ENCODE data around the gene ACTN1.

ACTN1 gene

DNA sequence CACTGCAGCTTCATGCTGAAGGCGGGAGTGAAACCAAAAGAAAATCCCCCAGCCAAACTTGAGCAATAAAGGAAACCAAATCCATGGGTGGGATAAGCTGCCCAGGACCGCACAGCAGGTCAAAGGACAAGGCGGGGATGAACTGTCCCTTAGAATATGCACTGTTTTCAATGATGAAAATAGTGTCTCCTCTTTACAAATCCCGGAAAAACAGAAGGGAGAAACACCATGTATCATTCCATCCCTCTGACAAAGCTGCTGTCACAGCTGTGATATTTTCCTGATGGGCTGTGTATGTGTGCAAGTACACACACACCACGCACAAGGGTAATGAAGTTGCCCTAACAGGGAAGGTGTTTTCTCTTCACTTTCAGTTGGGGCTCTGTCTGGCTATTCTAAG lies 70.3 kb downstream of the ACTN1 start:
- H3K4me3 ChIP-seq (ENCODE audit: insufficient read length, low read depth) = no peak overlapping the region
- H3K9me3 ChIP-seq (ENCODE audit: insufficient read depth, low read length) = no peaks in the 10 kb centered on the region
- no peak for DNase-seq (ENCODE audit: low read depth, low spot score)
- H3K27me3 ChIP-seq (ENCODE audit: insufficient read depth, insufficient read length) = no peaks in the 10 kb centered on the region
- no peak overlapping the region for H3K9ac ChIP-seq (ENCODE audit: insufficient read length, low read depth)
- no peaks in the 10 kb centered on the region for H3K4me1 ChIP-seq (ENCODE audit: insufficient read depth, insufficient read length)
- H3K36me3 ChIP-seq (ENCODE audit: insufficient read depth, insufficient read length, low read length) = peaks cover 93% of the 10 kb centered on the region
- no peak for TF ChIP-seq YY1 (IDR thresholded peaks at IDR 0.05; ENCODE audit: insufficient read depth, insufficient read length)
- TF ChIP-seq ZNF274 (IDR thresholded peaks at IDR 0.05; ENCODE audit: low read depth, low read length) = no peak
- no peak for TF ChIP-seq SUZ12 (IDR thresholded peaks at IDR 0.05; ENCODE audit: extremely low read depth, insufficient read depth, insufficient read length)

DNA sequence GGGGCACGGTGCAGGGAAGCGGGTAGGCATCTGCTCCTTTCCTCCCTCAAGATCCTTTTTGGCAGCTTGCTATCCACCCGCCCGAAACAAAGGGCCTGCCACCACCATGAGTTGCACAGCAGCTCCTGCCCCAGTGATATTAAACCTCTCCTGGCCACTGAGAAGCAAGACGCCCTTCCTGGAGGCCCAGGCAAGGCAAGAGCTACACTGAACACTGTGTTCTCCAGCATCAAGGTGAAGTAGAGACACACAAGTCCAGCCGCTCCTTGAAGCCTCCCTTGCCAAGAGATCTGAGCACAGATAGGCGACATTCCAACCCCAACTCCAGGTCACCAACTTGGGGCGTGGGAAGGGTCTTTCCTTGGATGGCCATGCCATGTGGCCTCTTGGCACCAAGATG lies 70.9 kb downstream of the ACTN1 start:
- no peak overlapping the region for H3K9ac ChIP-seq (ENCODE audit: insufficient read length, low read depth)
- H3K4me1 ChIP-seq (ENCODE audit: insufficient read depth, insufficient read length) = no peaks in the 10 kb centered on the region
- no peak for DNase-seq (ENCODE audit: low read depth, low spot score)

DNA sequence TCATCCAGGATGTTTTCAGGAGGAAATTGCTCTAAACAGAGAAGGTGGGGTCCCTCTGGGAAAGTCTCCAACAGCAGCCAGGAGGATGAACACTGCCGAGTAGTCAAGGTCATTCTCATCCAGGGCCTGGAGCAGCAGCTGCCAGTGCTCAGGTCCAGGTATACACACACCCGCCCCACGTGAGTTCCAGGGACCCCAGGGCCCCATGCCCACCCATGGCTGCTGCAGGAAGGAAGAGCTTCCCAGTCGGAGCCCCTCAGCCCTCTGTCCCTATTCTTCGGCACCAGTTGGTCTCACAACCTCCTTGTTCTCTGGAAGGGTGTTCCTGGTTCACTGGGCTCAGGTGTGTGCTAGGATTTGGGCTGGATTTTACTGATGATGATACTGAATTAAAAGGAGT lies 72.7 kb downstream of the ACTN1 start:
- DNase-seq (ENCODE audit: low read depth, low spot score) = no peak
- no peaks in the 10 kb centered on the region for H3K4me1 ChIP-seq (ENCODE audit: insufficient read depth, insufficient read length)
- H3K27me3 ChIP-seq (ENCODE audit: insufficient read depth, insufficient read length) = no peaks in the 10 kb centered on the region
- no peak overlapping the region for H3K9ac ChIP-seq (ENCODE audit: insufficient read length, low read depth)
- TF ChIP-seq ZNF274 (IDR thresholded peaks at IDR 0.05; ENCODE audit: low read depth, low read length) (no peak), SUZ12 (IDR thresholded peaks at IDR 0.05; ENCODE audit: extremely low read depth, insufficient read depth, insufficient read length) (no peak), YY1 (IDR thresholded peaks at IDR 0.05; ENCODE audit: insufficient read depth, insufficient read length) (no peak)
- H3K4me3 ChIP-seq (ENCODE audit: insufficient read length, low read depth) = no peak overlapping the region
- peaks cover 93% of the 10 kb centered on the region for H3K36me3 ChIP-seq (ENCODE audit: insufficient read depth, insufficient read length, low read length)
- no peaks in the 10 kb centered on the region for H3K9me3 ChIP-seq (ENCODE audit: insufficient read depth, low read length)

More for the DNA sequence above, 70.9 kb downstream of the ACTN1 start:
- TF ChIP-seq SUZ12 (IDR thresholded peaks at IDR 0.05; ENCODE audit: extremely low read depth, insufficient read depth, insufficient read length) (no peak), YY1 (IDR thresholded peaks at IDR 0.05; ENCODE audit: insufficient read depth, insufficient read length) (no peak), ZNF274 (IDR thresholded peaks at IDR 0.05; ENCODE audit: low read depth, low read length) (no peak)
- no peaks in the 10 kb centered on the region for H3K9me3 ChIP-seq (ENCODE audit: insufficient read depth, low read length)
- peaks cover 93% of the 10 kb centered on the region for H3K36me3 ChIP-seq (ENCODE audit: insufficient read depth, insufficient read length, low read length)
- no peak overlapping the region for H3K4me3 ChIP-seq (ENCODE audit: insufficient read length, low read depth)
- H3K27me3 ChIP-seq (ENCODE audit: insufficient read depth, insufficient read length) = no peaks in the 10 kb centered on the region

DNA sequence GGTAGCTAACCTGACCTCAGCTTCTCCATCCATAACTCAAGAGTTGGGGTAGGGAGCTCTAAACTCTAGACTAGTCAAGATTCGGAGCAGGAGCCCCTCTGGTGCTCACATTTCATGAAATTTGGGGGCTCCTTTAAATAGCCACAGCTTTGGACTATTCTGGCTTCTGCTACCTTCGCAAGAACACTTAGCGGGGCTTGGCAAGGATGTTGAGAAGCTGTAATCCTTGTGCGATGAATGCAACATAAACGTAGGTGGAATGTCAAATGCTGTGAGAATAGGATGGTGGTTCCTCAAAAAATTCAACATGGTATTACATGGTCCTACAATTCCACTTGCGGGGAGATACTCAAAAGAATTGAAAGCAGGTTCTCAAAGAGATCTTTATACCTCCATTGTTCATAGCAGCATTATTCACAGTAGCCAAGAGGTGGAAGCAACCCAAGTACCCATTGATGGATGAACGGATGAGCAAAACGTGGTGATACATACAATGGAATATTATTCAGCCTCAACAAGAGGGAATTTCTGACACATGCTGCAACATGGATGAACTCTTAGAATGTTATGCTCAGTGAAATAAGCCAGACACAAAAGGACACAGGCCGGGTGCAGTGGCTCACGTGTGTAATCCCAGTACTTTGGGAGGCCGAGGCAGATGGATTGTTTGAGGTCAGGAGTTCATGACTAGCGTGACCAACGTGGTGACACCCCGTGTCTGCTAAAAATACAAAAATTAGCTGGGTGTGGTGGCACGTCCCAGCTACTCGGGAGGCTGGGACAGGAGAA lies 73.8 kb downstream of the ACTN1 start:
- Histone ChIP-seq H3K27me3 (ENCODE audit: insufficient read depth, insufficient read length) (no peaks in the 10 kb centered on the region), H3K4me3 (ENCODE audit: insufficient read length, low read depth) (no peak overlapping the region), H3K36me3 (ENCODE audit: insufficient read depth, insufficient read length, low read length) (peaks cover 90% of the 10 kb centered on the region), H3K4me1 (ENCODE audit: insufficient read depth, insufficient read length) (peaks cover 2% of the 10 kb centered on the region), H3K9me3 (ENCODE audit: insufficient read depth, low read length) (no peaks in the 10 kb centered on the region), H3K9ac (ENCODE audit: insufficient read length, low read depth) (no peak overlapping the region)
- no peak for DNase-seq (ENCODE audit: low read depth, low spot score)
- TF ChIP-seq SUZ12 (IDR thresholded peaks at IDR 0.05; ENCODE audit: extremely low read depth, insufficient read depth, insufficient read length) (no peak), ZNF274 (IDR thresholded peaks at IDR 0.05; ENCODE audit: low read depth, low read length) (no peak), YY1 (IDR thresholded peaks at IDR 0.05; ENCODE audit: insufficient read depth, insufficient read length) (no peak)

DNA sequence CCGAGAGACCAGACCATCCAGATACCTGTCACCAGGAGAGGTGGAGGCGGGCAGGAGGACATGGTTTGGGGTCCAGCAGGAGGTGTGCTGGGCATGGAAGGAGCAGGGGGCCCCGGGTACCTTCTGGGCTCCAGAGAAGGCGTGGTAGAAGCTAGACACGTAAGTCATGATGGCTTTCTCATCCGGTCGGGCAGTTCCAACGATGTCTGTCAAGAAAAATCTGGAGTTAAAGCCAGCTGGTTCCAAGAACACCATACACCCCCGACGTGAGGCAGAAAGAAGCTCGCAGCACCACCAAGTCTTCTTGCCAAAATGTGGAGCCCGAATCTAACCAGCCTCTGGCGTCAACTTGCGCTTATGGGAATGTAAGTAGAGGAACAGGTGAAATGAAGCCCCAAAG lies 76.7 kb downstream of the ACTN1 start:
- Histone ChIP-seq H3K27me3 (ENCODE audit: insufficient read depth, insufficient read length) (no peaks in the 10 kb centered on the region), H3K4me1 (ENCODE audit: insufficient read depth, insufficient read length) (peaks cover 2% of the 10 kb centered on the region), H3K4me3 (ENCODE audit: insufficient read length, low read depth) (no peak overlapping the region), H3K9ac (ENCODE audit: insufficient read length, low read depth) (no peak overlapping the region), H3K36me3 (ENCODE audit: insufficient read depth, insufficient read length, low read length) (peaks cover 90% of the 10 kb centered on the region), H3K9me3 (ENCODE audit: insufficient read depth, low read length) (no peaks in the 10 kb centered on the region)
- no peak for DNase-seq (ENCODE audit: low read depth, low spot score)
- TF ChIP-seq ZNF274 (IDR thresholded peaks at IDR 0.05; ENCODE audit: low read depth, low read length) = no peak
- no peak for TF ChIP-seq SUZ12 (IDR thresholded peaks at IDR 0.05; ENCODE audit: extremely low read depth, insufficient read depth, insufficient read length)

DNA sequence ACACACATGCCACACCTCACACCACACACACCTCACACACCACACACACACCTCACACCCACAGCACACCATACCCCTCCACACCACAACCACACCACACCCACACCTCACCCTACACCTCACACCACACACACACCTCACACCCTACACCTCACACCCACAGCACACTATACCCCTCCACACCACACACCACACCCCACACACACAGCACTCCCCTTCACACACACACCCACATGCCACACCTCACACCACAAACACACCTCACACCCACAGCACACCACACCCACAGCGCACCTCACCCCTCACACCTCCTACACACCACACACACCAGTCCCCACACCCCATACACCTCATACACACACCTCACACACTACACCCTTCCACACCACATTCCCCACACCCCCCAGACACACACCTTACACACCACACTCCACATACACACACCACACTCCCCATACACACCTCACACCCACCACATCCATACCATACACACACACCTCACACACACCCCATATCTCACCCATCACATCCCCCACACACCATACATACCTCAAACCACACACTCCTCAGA lies 80.0 kb downstream of the ACTN1 start:
- no peak overlapping the region for H3K4me3 ChIP-seq (ENCODE audit: insufficient read length, low read depth)
- no peaks in the 10 kb centered on the region for H3K9me3 ChIP-seq (ENCODE audit: insufficient read depth, low read length)
- peaks cover 2% of the 10 kb centered on the region for H3K4me1 ChIP-seq (ENCODE audit: insufficient read depth, insufficient read length)
- H3K27me3 ChIP-seq (ENCODE audit: insufficient read depth, insufficient read length) = no peaks in the 10 kb centered on the region
- no peak for TF ChIP-seq SUZ12 (IDR thresholded peaks at IDR 0.05; ENCODE audit: extremely low read depth, insufficient read depth, insufficient read length)
- TF ChIP-seq YY1 (IDR thresholded peaks at IDR 0.05; ENCODE audit: insufficient read depth, insufficient read length) = no peak
- no peak for TF ChIP-seq ZNF274 (IDR thresholded peaks at IDR 0.05; ENCODE audit: low read depth, low read length)
- no peak for DNase-seq (ENCODE audit: low read depth, low spot score)
- H3K9ac ChIP-seq (ENCODE audit: insufficient read length, low read depth) = no peak overlapping the region
- peaks cover 94% of the 10 kb centered on the region for H3K36me3 ChIP-seq (ENCODE audit: insufficient read depth, insufficient read length, low read length)

DNA sequence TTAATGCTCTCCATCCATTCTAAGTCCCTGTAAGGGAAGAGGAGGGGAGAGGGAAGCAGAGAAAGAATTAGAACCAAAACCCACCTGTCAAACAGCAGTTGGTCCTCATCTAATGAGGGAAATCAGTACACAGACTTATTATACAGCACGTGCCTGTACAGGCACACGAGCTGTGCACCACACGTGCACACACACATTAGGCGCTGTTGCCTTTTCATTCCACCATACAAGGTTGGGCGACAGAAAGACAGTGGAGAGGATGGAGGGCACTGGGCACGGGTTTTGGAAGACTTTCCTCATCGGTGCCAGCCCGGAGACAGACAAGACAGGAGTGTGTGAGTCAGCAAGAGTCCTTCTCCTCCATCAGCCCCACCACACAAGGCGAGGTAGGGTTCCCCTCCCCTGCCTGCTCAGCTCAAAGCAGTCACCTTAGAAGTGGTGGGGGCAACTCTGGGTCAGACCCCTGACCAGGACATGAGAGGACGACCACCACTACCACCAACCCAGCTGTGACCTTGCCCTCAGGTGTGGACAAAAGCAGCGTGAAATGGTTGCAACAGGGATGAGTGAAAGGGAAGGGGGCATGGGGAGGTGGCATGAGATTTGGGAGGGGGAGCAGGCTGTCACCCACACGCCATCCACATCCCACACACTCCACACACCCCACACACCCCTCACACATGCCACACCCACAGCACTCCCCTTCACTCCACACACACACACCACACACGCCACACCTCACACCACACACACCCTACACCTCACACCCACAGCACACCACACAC lies 80.7 kb downstream of the ACTN1 start:
- H3K27me3 ChIP-seq (ENCODE audit: insufficient read depth, insufficient read length) = no peaks in the 10 kb centered on the region
- H3K36me3 ChIP-seq (ENCODE audit: insufficient read depth, insufficient read length, low read length) = peaks cover 94% of the 10 kb centered on the region
- H3K4me1 ChIP-seq (ENCODE audit: insufficient read depth, insufficient read length) = peaks cover 2% of the 10 kb centered on the region
- H3K9ac ChIP-seq (ENCODE audit: insufficient read length, low read depth) = no peak overlapping the region
- no peak for DNase-seq (ENCODE audit: low read depth, low spot score)
- H3K4me3 ChIP-seq (ENCODE audit: insufficient read length, low read depth) = no peak overlapping the region
- TF ChIP-seq SUZ12 (IDR thresholded peaks at IDR 0.05; ENCODE audit: extremely low read depth, insufficient read depth, insufficient read length) (no peak), YY1 (IDR thresholded peaks at IDR 0.05; ENCODE audit: insufficient read depth, insufficient read length) (no peak), ZNF274 (IDR thresholded peaks at IDR 0.05; ENCODE audit: low read depth, low read length) (no peak)
- no peaks in the 10 kb centered on the region for H3K9me3 ChIP-seq (ENCODE audit: insufficient read depth, low read length)

Measured in NT2/D1 (cell line).